ENCODE data around the gene SHH.

Gene SHH

GRCh38 chr7:155766966-155767916, 45.0 kb downstream of the SHH start:
- peaks cover 3% of the 10 kb centered on the region for H3K36me3 ChIP-seq (ENCODE audit: control insufficient read depth, insufficient read depth, low read length)
- no peak overlapping the region for H3K18ac ChIP-seq (ENCODE audit: low read length)
- H3K56ac ChIP-seq (ENCODE audit: low read length) = no peak overlapping the region
- no peak overlapping the region for H3K4me3 ChIP-seq (ENCODE audit: low read length)
- no peak overlapping the region for H2BK120ac ChIP-seq (ENCODE audit: low read depth, low read length)
- no peak overlapping the region for H3K4ac ChIP-seq (ENCODE audit: low read depth, low read length)
- no peak overlapping the region for H2BK5ac ChIP-seq (ENCODE audit: low read length)
- no peak overlapping the region for H3K23ac ChIP-seq (ENCODE audit: low read length)
- DNase-seq = no peak
- peaks cover 2% of the 10 kb centered on the region for H3K4me1 ChIP-seq (ENCODE audit: control insufficient read depth, low read depth, low read length)
- H3K4me2 ChIP-seq (ENCODE audit: low read length) = no peak overlapping the region
- no peak overlapping the region for H4K8ac ChIP-seq (ENCODE audit: low read depth, low read length)
- H3K79me1 ChIP-seq (ENCODE audit: low read length) = peaks cover 18% of the 10 kb centered on the region
- WGBS (ENCODE audit: extremely low coverage, insufficient coverage, low lambda C conversion rate) = no CpG with 5 or more reads among the region's 12 CpGs
- H2AK5ac ChIP-seq (ENCODE audit: low read length) = no peak overlapping the region
- H3K79me2 ChIP-seq (ENCODE audit: control insufficient read depth, insufficient read depth, low read length) = peaks cover 6% of the 10 kb centered on the region
- no peak overlapping the region for H4K5ac ChIP-seq (ENCODE audit: low read length)
- H2BK15ac ChIP-seq (replicated peaks; ENCODE audit: low read depth) = no peak overlapping the region
- no peaks in the 10 kb centered on the region for H3K27me3 ChIP-seq (ENCODE audit: insufficient read depth, low read length, poor library complexity)
- no peak overlapping the region for H3K9ac ChIP-seq (ENCODE audit: low read length)
- no peak overlapping the region for H3K27ac ChIP-seq (ENCODE audit: low read depth, low read length)

- Histone ChIP-seq H4K8ac (ENCODE audit: low read depth, low read length) (no peak overlapping the region), H3K56ac (ENCODE audit: low read length) (no peak overlapping the region), H3K4ac (ENCODE audit: low read depth, low read length) (no peak overlapping the region), H3K79me1 (ENCODE audit: low read length) (peaks cover 19% of the 10 kb centered on the region), H3K4me2 (ENCODE audit: low read length) (no peak overlapping the region), H3K27ac (ENCODE audit: low read depth, low read length) (no peak overlapping the region), H3K27me3 (ENCODE audit: insufficient read depth, low read length, poor library complexity) (no peaks in the 10 kb centered on the region), H4K5ac (ENCODE audit: low read length) (no peak overlapping the region), H3K18ac (ENCODE audit: low read length) (no peak overlapping the region), H3K79me2 (ENCODE audit: control insufficient read depth, insufficient read depth, low read length) (peaks cover 6% of the 10 kb centered on the region), H2BK15ac (replicated peaks; ENCODE audit: low read depth) (no peak overlapping the region), H2AK5ac (ENCODE audit: low read length) (no peak overlapping the region), H3K4me1 (ENCODE audit: control insufficient read depth, low read depth, low read length) (peaks cover 2% of the 10 kb centered on the region), H3K23ac (ENCODE audit: low read length) (no peak overlapping the region), H3K4me3 (ENCODE audit: low read length) (no peak overlapping the region), H2BK5ac (ENCODE audit: low read length) (no peak overlapping the region), H3K9ac (ENCODE audit: low read length) (no peak overlapping the region), H3K36me3 (ENCODE audit: control insufficient read depth, insufficient read depth, low read length) (peaks cover 3% of the 10 kb centered on the region), H2BK120ac (ENCODE audit: low read depth, low read length) (no peak overlapping the region)
- DNase-seq = no peak
- no CpG with 5 or more reads among the region's 12 CpGs for WGBS (ENCODE audit: extremely low coverage, insufficient coverage, low lambda C conversion rate)
These were observed 45.9 kb downstream of the SHH start for GRCh38 chr7:155766386-155766785.

- Histone ChIP-seq H3K4me2 (ENCODE audit: low read length) (no peak overlapping the region), H2BK120ac (ENCODE audit: low read depth, low read length) (no peak overlapping the region), H3K9ac (ENCODE audit: low read length) (no peak overlapping the region), H3K79me1 (ENCODE audit: low read length) (peaks cover 22% of the 10 kb centered on the region), H3K36me3 (ENCODE audit: control insufficient read depth, insufficient read depth, low read length) (peaks cover 3% of the 10 kb centered on the region), H3K4me1 (ENCODE audit: control insufficient read depth, low read depth, low read length) (peaks cover 2% of the 10 kb centered on the region), H4K5ac (ENCODE audit: low read length) (no peak overlapping the region), H3K79me2 (ENCODE audit: control insufficient read depth, insufficient read depth, low read length) (peaks cover 9% of the 10 kb centered on the region), H3K4ac (ENCODE audit: low read depth, low read length) (no peak overlapping the region), H4K8ac (ENCODE audit: low read depth, low read length) (no peak overlapping the region), H3K27ac (ENCODE audit: low read depth, low read length) (no peak overlapping the region), H3K18ac (ENCODE audit: low read length) (no peak overlapping the region), H3K4me3 (ENCODE audit: low read length) (no peak overlapping the region), H3K56ac (ENCODE audit: low read length) (no peak overlapping the region), H2BK5ac (ENCODE audit: low read length) (no peak overlapping the region), H3K23ac (ENCODE audit: low read length) (no peak overlapping the region), H2AK5ac (ENCODE audit: low read length) (no peak overlapping the region), H2BK15ac (replicated peaks; ENCODE audit: low read depth) (no peak overlapping the region), H3K27me3 (ENCODE audit: insufficient read depth, low read length, poor library complexity) (no peaks in the 10 kb centered on the region)
- no CpG with 5 or more reads among the region's 8 CpGs for WGBS (ENCODE audit: extremely low coverage, insufficient coverage, low lambda C conversion rate)
- no peak for DNase-seq
These were observed 46.8 kb downstream of the SHH start for GRCh38 chr7:155765458-155765857.

GRCh38 chr7:155764438-155764793, 47.8 kb downstream of the SHH start:
- Histone ChIP-seq H2BK15ac (replicated peaks; ENCODE audit: low read depth) (no peak overlapping the region), H2BK5ac (ENCODE audit: low read length) (no peak overlapping the region), H2AK5ac (ENCODE audit: low read length) (no peak overlapping the region), H3K27me3 (ENCODE audit: insufficient read depth, low read length, poor library complexity) (no peaks in the 10 kb centered on the region), H3K4me1 (ENCODE audit: control insufficient read depth, low read depth, low read length) (peaks cover 2% of the 10 kb centered on the region), H4K5ac (ENCODE audit: low read length) (no peak overlapping the region), H3K27ac (ENCODE audit: low read depth, low read length) (no peak overlapping the region), H3K18ac (ENCODE audit: low read length) (no peak overlapping the region), H3K4me3 (ENCODE audit: low read length) (no peak overlapping the region), H3K36me3 (ENCODE audit: control insufficient read depth, insufficient read depth, low read length) (no peaks in the 10 kb centered on the region), H4K8ac (ENCODE audit: low read depth, low read length) (no peak overlapping the region), H3K56ac (ENCODE audit: low read length) (no peak overlapping the region), H2BK120ac (ENCODE audit: low read depth, low read length) (no peak overlapping the region), H3K4ac (ENCODE audit: low read depth, low read length) (no peak overlapping the region), H3K4me2 (ENCODE audit: low read length) (no peak overlapping the region), H3K9ac (ENCODE audit: low read length) (no peak overlapping the region), H3K79me2 (ENCODE audit: control insufficient read depth, insufficient read depth, low read length) (peaks cover 17% of the 10 kb centered on the region), H3K23ac (ENCODE audit: low read length) (no peak overlapping the region), H3K79me1 (ENCODE audit: low read length) (peaks cover 24% of the 10 kb centered on the region)
- no CpG with 5 or more reads among the region's 7 CpGs for WGBS (ENCODE audit: extremely low coverage, insufficient coverage, low lambda C conversion rate)
- no peak for DNase-seq

GRCh38 chr7:155763691-155764437, 48.4 kb downstream of the SHH start:
- H3K23ac ChIP-seq (ENCODE audit: low read length) = no peak overlapping the region
- H3K79me2 ChIP-seq (ENCODE audit: control insufficient read depth, insufficient read depth, low read length) = peaks cover 17% of the 10 kb centered on the region
- no peak overlapping the region for H4K8ac ChIP-seq (ENCODE audit: low read depth, low read length)
- no peak overlapping the region for H4K5ac ChIP-seq (ENCODE audit: low read length)
- no peak overlapping the region for H3K4ac ChIP-seq (ENCODE audit: low read depth, low read length)
- no peak overlapping the region for H3K18ac ChIP-seq (ENCODE audit: low read length)
- H2AK5ac ChIP-seq (ENCODE audit: low read length) = no peak overlapping the region
- H2BK5ac ChIP-seq (ENCODE audit: low read length) = no peak overlapping the region
- H3K79me1 ChIP-seq (ENCODE audit: low read length) = peaks cover 24% of the 10 kb centered on the region
- WGBS (ENCODE audit: extremely low coverage, insufficient coverage, low lambda C conversion rate) = no CpG with 5 or more reads among the region's 27 CpGs
- H2BK120ac ChIP-seq (ENCODE audit: low read depth, low read length) = no peak overlapping the region
- peaks cover 2% of the 10 kb centered on the region for H3K4me1 ChIP-seq (ENCODE audit: control insufficient read depth, low read depth, low read length)
- no peaks in the 10 kb centered on the region for H3K36me3 ChIP-seq (ENCODE audit: control insufficient read depth, insufficient read depth, low read length)
- H3K4me3 ChIP-seq (ENCODE audit: low read length) = no peak overlapping the region
- no peak for DNase-seq
- H3K4me2 ChIP-seq (ENCODE audit: low read length) = no peak overlapping the region
- H3K56ac ChIP-seq (ENCODE audit: low read length) = no peak overlapping the region
- no peak overlapping the region for H3K9ac ChIP-seq (ENCODE audit: low read length)
- no peak overlapping the region for H3K27ac ChIP-seq (ENCODE audit: low read depth, low read length)
- H3K27me3 ChIP-seq (ENCODE audit: insufficient read depth, low read length, poor library complexity) = no peaks in the 10 kb centered on the region
- no peak overlapping the region for H2BK15ac ChIP-seq (replicated peaks; ENCODE audit: low read depth)

Measured in mesendoderm (in vitro differentiated cells).